K562 (cell line): ENCODE results near the gene MC1R. TPM values are rescaled to one million over a fixed set of nuclear protein-coding genes. Genes with fewer than 3 reads are reported as not detected.

Experiments used
- ARNT ChIP-seq, 2 experiments: fragments of 450-650 bp; IDR thresholded peaks; 2 replicates each; pipeline ENCODE4 v1.6.1; 2016; ENCODE audit warnings: mild to moderate bottlenecking in 1 of 2
- CEBPB ChIP-seq: fragments of 450-650 bp; IDR thresholded peaks from 2 replicates; pipeline ENCODE4 v1.6.1; 2016; ENCODE audit warnings: missing genetic modification characterization, missing compliant biosample characterization
- DACH1 ChIP-seq: fragments of 450-650 bp; IDR thresholded peaks from 2 replicates; pipeline ENCODE4 v1.6.1; 2018; ENCODE audit not compliant: partially characterized antibody
- FOXM1 ChIP-seq, 2 experiments: fragments of 450-650 bp in 1 of 2; sonication (generic) in 1 of 2; formaldehyde crosslinking in 1 of 2; IDR thresholded peaks; 2 replicates each; pipeline versions ENCODE4 v1.6.1 to v1.9.0; 2017 to 2022; ENCODE audit warnings: low read depth in 2 of 2, mild to moderate bottlenecking in 2 of 2, missing genetic modification reagents in 1 of 2, moderate library complexity in 1 of 2
- HMG20B ChIP-seq: fragments of 250-450 bp; sonication (Bioruptor Pico); IDR thresholded peaks from 2 replicates; pipeline ENCODE4 v1.5.0; 2021; ENCODE audit warnings: mild to moderate bottlenecking
- JUNB ChIP-seq: fragments of 450-650 bp; formaldehyde crosslinking; conservative IDR thresholded peaks from 2 replicates; pipeline ENCODE4 v1.4.0; 2020; ENCODE audit warnings: mild to moderate bottlenecking
- KLF1 ChIP-seq: fragments of 450-650 bp; IDR thresholded peaks from 2 replicates; pipeline ENCODE4 v1.6.1; 2016; ENCODE audit warnings: missing genetic modification characterization, missing compliant biosample characterization
- MEF2D ChIP-seq: conservative IDR thresholded peaks from 2 replicates; pipeline ENCODE4 v1.6.1; 2016; ENCODE audit warnings: low read depth, missing genetic modification characterization, missing compliant biosample characterization
- NFE2 ChIP-seq: IDR thresholded peaks from 2 replicates; pipeline ENCODE4 v1.6.1; 2014; ENCODE audit warnings: antibody characterized with exemption, low read depth
- PML ChIP-seq: IDR thresholded peaks from 2 replicates; pipeline ENCODE4 v1.6.1; 2012; ENCODE audit warnings: low read length, inconsistent platforms
- RBM14 ChIP-seq: fragments of 200-400 bp; formaldehyde crosslinking; IDR thresholded peaks from 2 replicates; pipeline ENCODE4 v1.6.1; 2018; ENCODE audit warnings: low read depth, mild to moderate bottlenecking, low read length, moderate library complexity, borderline replicate concordance; ENCODE audit not compliant: insufficient read depth
- ZEB2 ChIP-seq: fragments of 450-650 bp; IDR thresholded peaks from 2 replicates; pipeline ENCODE4 v1.6.1; 2016
- ZFX ChIP-seq: sonication (generic); formaldehyde crosslinking; IDR thresholded peaks from 2 replicates; pipeline ENCODE4 v1.8.0; 2022; ENCODE audit warnings: mild to moderate bottlenecking, missing genetic modification reagents, moderate library complexity
- ZNF431 ChIP-seq: sonication (generic); formaldehyde crosslinking; IDR thresholded peaks from 2 replicates; pipeline ENCODE4 v1.8.0; 2022; ENCODE audit warnings: mild to moderate bottlenecking, missing genetic modification reagents
- ZNF436 ChIP-seq: fragments of 250-450, 450-650 bp; sonication (Bioruptor Pico); formaldehyde crosslinking; IDR thresholded peaks from 2 replicates; pipeline ENCODE4 v1.7.0; 2020; ENCODE audit warnings: mild to moderate bottlenecking
- ZNF445 ChIP-seq: fragments of 250-450 bp; sonication (Bioruptor Pico); IDR thresholded peaks from 2 replicates; pipeline ENCODE4 v1.4.0; 2020; ENCODE audit warnings: low read depth, mild to moderate bottlenecking, moderate library complexity
- polyA plus RNA-seq, 8 experiments: library from polyadenylated mRNA; depleted of rRNA in 4 of 8; stranded (reverse) in 5 of 8; unstranded in 3 of 8; fragments of >200 nt; fragmentation: Nextera tagmentation in 2 of 8; fragmentation: Illumina TruSeq in 1 of 8; extraction: Ambion mirVana in 2 of 8; extraction: Trizol in 1 of 8; gene quantifications; 2 replicates each; pipeline versions ENCODE4 v1.2.1 to v1.2.3, GENCODE V29; 2011 to 2014; ENCODE audit warnings: inconsistent platforms in 1 of 8, missing spikeins in 1 of 8
- total RNA-seq, 7 experiments: library from RNA; depleted of rRNA in 6 of 7; stranded (reverse); fragments of >200 nt in 6 of 7; fragmentation: Illumina TruSeq in 2 of 7; extraction: Trizol in 2 of 7; gene quantifications; 2 replicates each; pipeline versions ENCODE4 v1.2.1 to v1.2.3, GENCODE V29; 2011 to 2021; ENCODE audit warnings: low replicate concordance in 1 of 7
- TF ChIP-seq, protein P1 (sequence below), 3 experiments: fragments of 200-800 bp in 1 of 3; sonication (Bioruptor generic) in 1 of 3; sonication (generic) in 1 of 3; formaldehyde crosslinking in 1 of 3; IDR thresholded peaks; 2 replicates each; pipeline versions ENCODE4 v1.6.1 to v1.8.0; 2016 to 2022; ENCODE audit warnings: mild to moderate bottlenecking in 2 of 3, missing compliant biosample characterization in 2 of 3, missing genetic modification characterization in 2 of 3, missing genetic modification reagents in 1 of 3
- TF ChIP-seq, protein P2 (sequence below): fragments of 450-650 bp; IDR thresholded peaks from 2 replicates; pipeline ENCODE4 v1.6.1; 2016; ENCODE audit warnings: borderline replicate concordance
- TF ChIP-seq, protein P3 (sequence below), 2 experiments: fragments of 450-650 bp; conservative IDR thresholded peaks; 2 replicates each; pipeline ENCODE4 v1.6.1; 2017; ENCODE audit warnings: mild to moderate bottlenecking in 2 of 2, moderate library complexity in 2 of 2

Gene MC1R
- total and polyA plus RNA-seq, 9 of the 15 experiments (the other 6 are each of a cell fraction or from before 2014, with no cell fraction given) = 0.14 to 5.3 (median 2.5) TPM; not detected in 1

DNA sequence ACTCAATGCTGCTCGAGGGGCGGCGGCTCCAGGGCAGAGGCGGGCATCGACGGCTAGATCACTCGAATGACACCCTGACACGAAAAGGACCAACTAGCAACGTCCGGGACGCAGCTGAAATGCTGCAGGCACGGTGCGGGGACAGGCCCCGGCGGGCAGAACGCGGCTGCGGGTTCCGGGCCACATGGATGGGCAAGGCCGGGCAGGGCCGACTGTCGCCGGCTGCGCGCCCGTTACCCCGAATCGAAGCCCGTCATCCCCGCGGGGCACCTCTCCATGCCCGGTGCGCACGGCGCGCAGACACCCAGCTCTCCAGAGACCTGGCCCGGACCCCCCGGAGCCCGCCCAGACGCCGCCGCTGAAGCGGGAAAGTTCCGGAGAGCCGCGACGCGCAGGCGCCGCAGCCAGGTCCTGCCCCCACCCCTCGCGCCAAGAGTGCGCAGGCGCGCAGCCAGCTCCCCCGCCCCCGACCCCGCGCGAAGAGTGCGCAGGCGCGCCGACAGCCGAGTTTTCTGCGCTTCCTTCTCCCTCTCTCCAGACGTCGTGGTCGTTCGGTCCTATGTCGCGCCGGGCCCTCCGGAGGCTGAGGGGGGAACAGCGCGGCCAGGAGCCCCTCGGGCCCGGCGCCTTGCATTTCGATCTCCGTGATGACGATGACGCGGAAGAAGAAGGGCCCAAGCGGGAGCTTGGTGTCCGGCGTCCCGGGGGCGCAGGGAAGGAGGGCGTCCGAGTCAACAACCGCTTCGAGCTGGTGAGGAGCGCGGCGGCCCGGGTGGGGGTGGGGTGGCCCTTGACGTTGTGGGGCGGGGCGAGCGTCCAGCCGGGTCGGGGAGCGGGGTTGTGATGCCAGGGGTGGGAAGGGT, 45.3 kb upstream of the MC1R start, which contains the start of gene TCF25 (continued):
- no peak for TF ChIP-seq FOXM1 (IDR thresholded peaks at IDR 0.05; ENCODE audit: low read depth)
- TF ChIP-seq FOXM1 (CRISPR knock-in tag; IDR thresholded peaks at IDR 0.05; ENCODE audit: low read depth) = peak; percentile 84; the same call in 1 of the 2 replicates
- TF ChIP-seq NFE2 = no peak
- TF ChIP-seq JUNB = no peak
- peak; percentile 84 for TF ChIP-seq PML
- TF ChIP-seq HMG20B (CRISPR knock-in tag) = no peak
- TF ChIP-seq, protein P1, sequence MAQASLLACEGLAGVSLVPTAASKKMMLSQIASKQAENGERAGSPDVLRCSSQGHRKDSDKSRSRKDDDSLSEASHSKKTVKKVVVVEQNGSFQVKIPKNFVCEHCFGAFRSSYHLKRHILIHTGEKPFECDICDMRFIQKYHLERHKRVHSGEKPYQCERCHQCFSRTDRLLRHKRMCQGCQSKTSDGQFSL (CRISPR knock-in tag; IDR thresholded peaks at IDR 0.05) = 0 out of 2 replicates have a peak, but pooled peaks have one; percentile 23
- TF ChIP-seq, protein P1 (tag; IDR thresholded peaks at IDR 0.05) = no peak
- no peak for TF ChIP-seq ZNF445 (CRISPR knock-in tag)
- TF ChIP-seq ZEB2 = no peak
- TF ChIP-seq, protein P2, sequence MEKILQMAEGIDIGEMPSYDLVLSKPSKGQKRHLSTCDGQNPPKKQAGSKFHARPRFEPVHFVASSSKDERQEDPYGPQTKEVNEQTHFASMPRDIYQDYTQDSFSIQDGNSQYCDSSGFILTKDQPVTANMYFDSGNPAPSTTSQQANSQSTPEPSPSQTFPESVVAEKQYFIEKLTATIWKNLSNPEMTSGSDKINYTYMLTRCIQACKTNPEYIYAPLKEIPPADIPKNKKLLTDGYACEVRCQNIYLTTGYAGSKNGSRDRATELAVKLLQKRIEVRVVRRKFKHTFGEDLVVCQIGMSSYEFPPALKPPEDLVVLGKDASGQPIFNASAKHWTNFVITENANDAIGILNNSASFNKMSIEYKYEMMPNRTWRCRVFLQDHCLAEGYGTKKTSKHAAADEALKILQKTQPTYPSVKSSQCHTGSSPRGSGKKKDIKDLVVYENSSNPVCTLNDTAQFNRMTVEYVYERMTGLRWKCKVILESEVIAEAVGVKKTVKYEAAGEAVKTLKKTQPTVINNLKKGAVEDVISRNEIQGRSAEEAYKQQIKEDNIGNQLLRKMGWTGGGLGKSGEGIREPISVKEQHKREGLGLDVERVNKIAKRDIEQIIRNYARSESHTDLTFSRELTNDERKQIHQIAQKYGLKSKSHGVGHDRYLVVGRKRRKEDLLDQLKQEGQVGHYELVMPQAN = 0 out of 2 replicates have a peak, but pooled peaks have one; percentile 11
- TF ChIP-seq RBM14 = no peak
- no peak for TF ChIP-seq CEBPB (tag)
- no peak for TF ChIP-seq ZNF431 (CRISPR knock-in tag)
- TF ChIP-seq, protein P3, sequence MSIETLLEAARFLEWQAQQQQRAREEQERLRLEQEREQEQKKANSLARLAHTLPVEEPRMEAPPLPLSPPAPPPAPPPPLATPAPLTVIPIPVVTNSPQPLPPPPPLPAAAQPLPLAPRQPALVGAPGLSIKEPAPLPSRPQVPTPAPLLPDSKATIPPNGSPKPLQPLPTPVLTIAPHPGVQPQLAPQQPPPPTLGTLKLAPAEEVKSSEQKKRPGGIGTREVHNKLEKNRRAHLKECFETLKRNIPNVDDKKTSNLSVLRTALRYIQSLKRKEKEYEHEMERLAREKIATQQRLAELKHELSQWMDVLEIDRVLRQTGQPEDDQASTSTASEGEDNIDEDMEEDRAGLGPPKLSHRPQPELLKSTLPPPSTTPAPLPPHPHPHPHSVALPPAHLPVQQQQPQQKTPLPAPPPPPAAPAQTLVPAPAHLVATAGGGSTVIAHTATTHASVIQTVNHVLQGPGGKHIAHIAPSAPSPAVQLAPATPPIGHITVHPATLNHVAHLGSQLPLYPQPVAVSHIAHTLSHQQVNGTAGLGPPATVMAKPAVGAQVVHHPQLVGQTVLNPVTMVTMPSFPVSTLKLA (conservative IDR thresholded peaks at IDR 0.05) = 0 out of 4 replicates have a peak, but pooled peaks of 1 of the 2 experiments have one; percentile 58
- TF ChIP-seq MEF2D (tag) = no peak
- TF ChIP-seq KLF1 = peak; percentile 81
- TF ChIP-seq ZNF436 (CRISPR knock-in tag) = no peak
- no peak for TF ChIP-seq DACH1
- no peak for TF ChIP-seq ARNT (IDR thresholded peaks at IDR 0.05)
- TF ChIP-seq ZFX (CRISPR knock-in tag) = peak; percentile 98
